ENCODE results near the gene GABRB3.

The GABRB3 gene

DNA sequence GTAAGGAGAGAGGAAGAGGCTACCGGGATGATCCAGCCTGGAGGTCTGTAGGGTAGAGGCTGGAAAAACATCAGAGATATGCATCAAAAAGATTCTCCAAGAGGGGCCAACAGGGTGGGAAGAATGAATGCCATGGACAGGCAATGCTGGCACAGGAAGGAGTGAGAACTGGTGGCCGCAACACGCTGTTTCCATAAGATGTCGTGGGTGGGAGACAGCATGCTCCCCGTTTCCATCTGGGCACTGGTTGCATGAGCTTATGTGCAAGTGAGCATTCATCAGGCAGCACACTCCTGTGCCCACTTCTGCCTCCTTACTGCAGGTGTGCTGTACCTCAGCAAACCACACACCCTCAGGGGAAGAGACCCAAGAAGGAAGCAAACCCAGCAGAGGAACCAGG is 59.4 kb downstream of the GABRB3 start:
- Histone ChIP-seq H3K27ac (ENCODE audit: low read depth, low read length) (no peak overlapping the region), H3K9ac (ENCODE audit: low read depth, low read length) (no peak overlapping the region), H3K9me3 (ENCODE audit: control insufficient read depth, insufficient read depth, low read length) (no peaks in the 10 kb centered on the region), H3K4me3 (ENCODE audit: low read depth, low read length) (no peak overlapping the region), H3K4me1 (ENCODE audit: control insufficient read depth, insufficient read depth, low read length) (peaks cover 41% of the 10 kb centered on the region), H3K27me3 (ENCODE audit: control insufficient read depth, insufficient read depth, low read length) (no peaks in the 10 kb centered on the region), H3K36me3 (ENCODE audit: control insufficient read depth, insufficient read depth, low read length) (no peaks in the 10 kb centered on the region)

GRCh38 chr15:26712335-26712734 is 60.5 kb downstream of the GABRB3 start:
- no peak overlapping the region for H3K27ac ChIP-seq (ENCODE audit: low read depth, low read length)
- no peaks in the 10 kb centered on the region for H3K9me3 ChIP-seq (ENCODE audit: control insufficient read depth, insufficient read depth, low read length)
- H3K27me3 ChIP-seq (ENCODE audit: control insufficient read depth, insufficient read depth, low read length), result no peaks in the 10 kb centered on the region
- no peak overlapping the region for H3K9ac ChIP-seq (ENCODE audit: low read depth, low read length)
- H3K4me3 ChIP-seq (ENCODE audit: low read depth, low read length), result no peak overlapping the region
- H3K36me3 ChIP-seq (ENCODE audit: control insufficient read depth, insufficient read depth, low read length), result no peaks in the 10 kb centered on the region
- peaks cover 42% of the 10 kb centered on the region for H3K4me1 ChIP-seq (ENCODE audit: control insufficient read depth, insufficient read depth, low read length)

GRCh38 chr15:26711445-26711844 is 61.4 kb downstream of the GABRB3 start:
- H3K9ac ChIP-seq (ENCODE audit: low read depth, low read length), result no peak overlapping the region
- H3K4me1 ChIP-seq (ENCODE audit: control insufficient read depth, insufficient read depth, low read length), result peaks cover 51% of the 10 kb centered on the region
- H3K36me3 ChIP-seq (ENCODE audit: control insufficient read depth, insufficient read depth, low read length), result no peaks in the 10 kb centered on the region
- H3K27me3 ChIP-seq (ENCODE audit: control insufficient read depth, insufficient read depth, low read length), result no peaks in the 10 kb centered on the region
- no peaks in the 10 kb centered on the region for H3K9me3 ChIP-seq (ENCODE audit: control insufficient read depth, insufficient read depth, low read length)
- H3K27ac ChIP-seq (ENCODE audit: low read depth, low read length), result peak overlapping the region; percentile 9
- no peak overlapping the region for H3K4me3 ChIP-seq (ENCODE audit: low read depth, low read length)

- Histone ChIP-seq H3K4me3 (ENCODE audit: low read depth, low read length) (no peak overlapping the region), H3K9me3 (ENCODE audit: control insufficient read depth, insufficient read depth, low read length) (no peaks in the 10 kb centered on the region), H3K27ac (ENCODE audit: low read depth, low read length) (no peak overlapping the region), H3K36me3 (ENCODE audit: control insufficient read depth, insufficient read depth, low read length) (no peaks in the 10 kb centered on the region), H3K27me3 (ENCODE audit: control insufficient read depth, insufficient read depth, low read length) (no peaks in the 10 kb centered on the region), H3K9ac (ENCODE audit: low read depth, low read length) (no peak overlapping the region), H3K4me1 (ENCODE audit: control insufficient read depth, insufficient read depth, low read length) (peaks cover 66% of the 10 kb centered on the region)
Measured at GRCh38 chr15:26702381-26702780, 70.5 kb downstream of the GABRB3 start.

DNA sequence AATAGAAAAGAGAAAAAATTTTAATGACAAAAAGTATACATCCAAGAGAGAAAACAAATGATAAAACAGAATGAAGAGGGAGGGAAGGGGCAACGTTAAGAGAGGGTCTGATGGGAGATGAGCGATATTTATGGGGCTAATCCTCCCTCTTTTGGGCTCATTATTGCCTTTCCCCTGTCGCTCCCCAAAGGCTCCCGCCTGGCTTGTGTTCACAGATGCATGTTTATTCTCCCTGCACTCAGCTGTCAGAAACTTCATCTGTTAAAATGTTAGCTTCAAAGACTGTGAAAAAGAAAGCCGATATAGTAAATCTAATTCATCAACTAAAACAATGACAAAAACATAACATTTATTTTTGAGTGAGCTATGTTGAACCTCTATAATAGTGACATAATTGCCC is 74.3 kb downstream of the GABRB3 start:
- Histone ChIP-seq H3K9me3 (ENCODE audit: control insufficient read depth, insufficient read depth, low read length) (peaks cover 9% of the 10 kb centered on the region), H3K27ac (ENCODE audit: low read depth, low read length) (no peak overlapping the region), H3K27me3 (ENCODE audit: control insufficient read depth, insufficient read depth, low read length) (no peaks in the 10 kb centered on the region), H3K4me1 (ENCODE audit: control insufficient read depth, insufficient read depth, low read length) (peaks cover 36% of the 10 kb centered on the region), H3K9ac (ENCODE audit: low read depth, low read length) (no peak overlapping the region), H3K36me3 (ENCODE audit: control insufficient read depth, insufficient read depth, low read length) (peaks cover 4% of the 10 kb centered on the region; the same call in 1 of the 2 replicates), H3K4me3 (ENCODE audit: low read depth, low read length) (no peak overlapping the region)

GRCh38 chr15:26697913-26698312 is 75.0 kb downstream of the GABRB3 start:
- Histone ChIP-seq H3K36me3 (ENCODE audit: control insufficient read depth, insufficient read depth, low read length) (peaks cover 4% of the 10 kb centered on the region; the same call in 1 of the 2 replicates), H3K9me3 (ENCODE audit: control insufficient read depth, insufficient read depth, low read length) (peaks cover 9% of the 10 kb centered on the region), H3K27ac (ENCODE audit: low read depth, low read length) (no peak overlapping the region)

DNA sequence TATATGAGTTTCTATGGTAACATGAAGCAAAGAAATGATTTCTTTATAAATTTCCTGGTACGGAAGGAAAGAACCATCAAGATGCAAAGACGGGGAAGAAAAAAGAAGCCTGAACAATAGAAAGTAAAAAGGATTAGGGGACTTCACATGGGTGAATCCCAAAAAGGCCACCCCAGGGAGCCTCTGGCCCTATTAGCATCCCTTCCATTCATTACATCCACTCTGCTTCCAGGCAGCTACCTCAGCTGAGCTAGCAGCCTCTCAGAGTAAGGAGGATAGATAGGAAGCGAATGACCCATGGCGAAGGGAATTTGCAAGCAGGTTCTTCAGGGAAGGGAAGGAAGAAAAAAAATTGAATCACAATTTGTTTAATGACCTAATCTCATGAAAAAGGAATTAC is 81.6 kb downstream of the GABRB3 start:
- peak overlapping the region; percentile 91 for H3K27ac ChIP-seq (ENCODE audit: low read depth, low read length)
- peaks cover 46% of the 10 kb centered on the region for H3K4me1 ChIP-seq (ENCODE audit: control insufficient read depth, insufficient read depth, low read length)
- H3K9me3 ChIP-seq (ENCODE audit: control insufficient read depth, insufficient read depth, low read length), result peaks cover 9% of the 10 kb centered on the region
- 0 out of 2 replicates have a peak overlapping the region, but pooled peaks have one; percentile 4 for H3K9ac ChIP-seq (ENCODE audit: low read depth, low read length)
- H3K4me3 ChIP-seq (ENCODE audit: low read depth, low read length), result peak overlapping the region; percentile 25
- H3K27me3 ChIP-seq (ENCODE audit: control insufficient read depth, insufficient read depth, low read length), result no peaks in the 10 kb centered on the region
- H3K36me3 ChIP-seq (ENCODE audit: control insufficient read depth, insufficient read depth, low read length), result peaks cover 4% of the 10 kb centered on the region; the same call in 1 of the 2 replicates

More at GRCh38 chr15:26697913-26698312, 75.0 kb downstream of the GABRB3 start:
- Histone ChIP-seq H3K9ac (ENCODE audit: low read depth, low read length) (no peak overlapping the region), H3K4me1 (ENCODE audit: control insufficient read depth, insufficient read depth, low read length) (peaks cover 37% of the 10 kb centered on the region), H3K4me3 (ENCODE audit: low read depth, low read length) (no peak overlapping the region), H3K27me3 (ENCODE audit: control insufficient read depth, insufficient read depth, low read length) (no peaks in the 10 kb centered on the region)

- Histone ChIP-seq H3K27ac (ENCODE audit: low read depth, low read length) (peak overlapping the region; percentile 91), H3K4me1 (ENCODE audit: control insufficient read depth, insufficient read depth, low read length) (peaks cover 46% of the 10 kb centered on the region), H3K36me3 (ENCODE audit: control insufficient read depth, insufficient read depth, low read length) (peaks cover 4% of the 10 kb centered on the region; the same call in 1 of the 2 replicates), H3K9me3 (ENCODE audit: control insufficient read depth, insufficient read depth, low read length) (peaks cover 9% of the 10 kb centered on the region), H3K9ac (ENCODE audit: low read depth, low read length) (0 out of 2 replicates have a peak overlapping the region, but pooled peaks have one; percentile 4), H3K4me3 (ENCODE audit: low read depth, low read length) (peak overlapping the region; percentile 25), H3K27me3 (ENCODE audit: control insufficient read depth, insufficient read depth, low read length) (no peaks in the 10 kb centered on the region)
Measured at GRCh38 chr15:26690778-26691177, 82.1 kb downstream of the GABRB3 start.

DNA sequence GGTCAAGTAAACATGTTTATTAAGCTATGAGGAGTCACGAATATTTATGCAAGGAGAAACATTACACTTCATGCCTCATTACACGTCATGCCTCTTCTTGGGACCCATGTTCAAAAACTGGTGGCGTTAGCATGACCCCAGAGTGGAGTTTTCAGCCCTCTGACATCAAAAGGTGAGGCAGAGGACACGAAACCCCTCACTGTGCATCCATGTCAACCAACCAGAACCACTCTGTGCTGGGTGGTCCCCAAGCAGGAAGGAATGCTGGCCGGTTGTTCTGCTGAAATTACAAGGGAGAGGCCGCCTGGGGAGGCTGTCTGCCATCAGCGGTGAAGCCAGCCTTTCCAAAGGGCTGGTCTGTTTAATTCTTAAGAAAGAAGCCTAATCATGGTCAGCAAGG is 83.4 kb downstream of the GABRB3 start:
- H3K27ac ChIP-seq (ENCODE audit: low read depth, low read length), result no peak overlapping the region
- H3K4me1 ChIP-seq (ENCODE audit: control insufficient read depth, insufficient read depth, low read length), result peaks cover 50% of the 10 kb centered on the region
- no peak overlapping the region for H3K9ac ChIP-seq (ENCODE audit: low read depth, low read length)
- H3K27me3 ChIP-seq (ENCODE audit: control insufficient read depth, insufficient read depth, low read length), result no peaks in the 10 kb centered on the region
- H3K9me3 ChIP-seq (ENCODE audit: control insufficient read depth, insufficient read depth, low read length), result peaks cover 4% of the 10 kb centered on the region; the same call in 1 of the 2 replicates
- H3K36me3 ChIP-seq (ENCODE audit: control insufficient read depth, insufficient read depth, low read length), result peaks cover 3% of the 10 kb centered on the region; the same call in 1 of the 2 replicates
- H3K4me3 ChIP-seq (ENCODE audit: low read depth, low read length), result no peak overlapping the region

- Histone ChIP-seq H3K9me3 (ENCODE audit: control insufficient read depth, insufficient read depth, low read length) (no peaks in the 10 kb centered on the region), H3K4me3 (ENCODE audit: low read depth, low read length) (no peak overlapping the region), H3K27me3 (ENCODE audit: control insufficient read depth, insufficient read depth, low read length) (no peaks in the 10 kb centered on the region), H3K4me1 (ENCODE audit: control insufficient read depth, insufficient read depth, low read length) (peaks cover 50% of the 10 kb centered on the region), H3K36me3 (ENCODE audit: control insufficient read depth, insufficient read depth, low read length) (no peaks in the 10 kb centered on the region), H3K27ac (ENCODE audit: low read depth, low read length) (no peak overlapping the region), H3K9ac (ENCODE audit: low read depth, low read length) (no peak overlapping the region)
Measured at GRCh38 chr15:26686547-26687187, 86.2 kb downstream of the GABRB3 start.

DNA sequence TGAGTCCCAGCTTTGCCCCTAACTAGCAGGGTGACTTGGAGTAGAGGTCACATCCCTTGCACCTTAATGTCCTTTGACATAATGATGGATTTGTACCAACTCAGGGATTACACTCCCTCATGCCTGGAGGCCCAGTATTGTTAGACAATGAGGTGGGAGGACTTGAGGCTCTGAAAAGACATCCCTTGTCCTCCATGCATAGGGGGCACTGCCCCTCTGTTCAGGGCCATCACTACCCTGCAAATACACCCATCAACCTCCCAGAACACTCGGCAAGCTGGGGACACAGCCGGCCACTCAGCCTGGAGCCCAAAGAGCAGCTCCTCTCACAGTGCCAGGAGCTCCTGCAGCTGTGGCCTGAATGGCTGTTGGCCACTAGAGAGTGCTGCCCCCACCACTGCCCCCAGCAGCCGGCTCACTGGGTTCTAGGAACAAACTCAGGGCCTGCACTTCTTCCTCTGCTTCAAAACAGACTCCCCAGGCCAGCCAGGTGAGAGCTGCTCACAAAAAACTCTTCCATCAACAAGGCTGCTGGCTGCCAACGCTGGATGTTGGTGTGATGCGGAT is 90.2 kb downstream of the GABRB3 start:
- H3K9ac ChIP-seq (ENCODE audit: low read depth, low read length), result no peak overlapping the region
- H3K27me3 ChIP-seq (ENCODE audit: control insufficient read depth, insufficient read depth, low read length), result no peaks in the 10 kb centered on the region
- H3K4me3 ChIP-seq (ENCODE audit: low read depth, low read length), result no peak overlapping the region
- peaks cover 47% of the 10 kb centered on the region for H3K4me1 ChIP-seq (ENCODE audit: control insufficient read depth, insufficient read depth, low read length)
- no peaks in the 10 kb centered on the region for H3K9me3 ChIP-seq (ENCODE audit: control insufficient read depth, insufficient read depth, low read length)
- H3K36me3 ChIP-seq (ENCODE audit: control insufficient read depth, insufficient read depth, low read length), result 0 out of 2 replicates have a peak, but pooled peaks cover 4% of the 10 kb centered on the region
- peak overlapping the region; percentile 70 for H3K27ac ChIP-seq (ENCODE audit: low read depth, low read length)

Data from HUES48 (cell line).